Cardiac muscle cell (in vitro differentiated cells and primary cell): ENCODE results near the gene NTRK3. TPM values are rescaled to one million over a fixed set of nuclear protein-coding genes. Genes with fewer than 3 reads are reported as not detected.

Source experiments
- DNase-seq, 2 donors: peaks; one replicate each; pipeline versions ENCODE4 v3.0.0 to v3.0.0-alpha.2; 2010 to 2017; ENCODE audit warnings: low read depth in 1 of 2, low spot score in 1 of 2
- H3K27ac ChIP-seq: fragments of 200-600 bp; sonication (generic); 2 replicates; pipeline ENCODE4 v1.5.1; 2016
- H3K27me3 ChIP-seq: fragments of 200-600 bp; sonication (generic); 2 replicates; pipeline ENCODE4 v1.6.0; 2016; ENCODE audit warnings: control low read depth
- H3K36me3 ChIP-seq: fragments of 200-600 bp; sonication (generic); 2 replicates; pipeline ENCODE4 v1.5.1; 2016; ENCODE audit warnings: control low read depth
- H3K4me1 ChIP-seq: fragments of 200-600 bp; sonication (generic); 2 replicates; pipeline ENCODE4 v1.8.1; 2017; ENCODE audit warnings: low read depth, mild to moderate bottlenecking, mixed run types
- H3K4me3 ChIP-seq: fragments of 200-600 bp; sonication (generic); 2 replicates; pipeline ENCODE4 v1.5.1; 2016; ENCODE audit warnings: mild to moderate bottlenecking
- H3K9me3 ChIP-seq: fragments of 200-600 bp; sonication (generic); 2 replicates; pipeline ENCODE4 v1.5.1; 2017; ENCODE audit warnings: low read depth, mild to moderate bottlenecking, control low read depth
- CTCF ChIP-seq: IDR thresholded peaks from 2 replicates; pipeline ENCODE4 v1.5.1; 2012; ENCODE audit warnings: low read depth, mild to moderate bottlenecking, low read length
- polyA plus RNA-seq: library from polyadenylated mRNA; unstranded; fragments of >200 nt; fragmentation: Nextera tagmentation; extraction: Ambion mirVana; gene quantifications from 2 replicates; pipeline ENCODE4 v1.2.1, GENCODE V29; 2016
- total RNA-seq: library from RNA; depleted of rRNA; stranded (reverse); fragments of >200 nt; gene quantifications from 2 replicates; pipeline ENCODE4 v1.2.3, GENCODE V29; 2016

The NTRK3 gene
- total and polyA plus RNA-seq, 2 experiments from 2014 or later: 3.3 to 6.2 TPM

- Histone ChIP-seq H3K36me3 (no peaks in the 10 kb centered on the region), H3K9me3 (no peaks in the 10 kb centered on the region), H3K4me1 (no peaks in the 10 kb centered on the region), H3K27me3 (no peaks in the 10 kb centered on the region), H3K27ac (no peak overlapping the region), H3K4me3 (no peak overlapping the region)
- no peak for TF ChIP-seq CTCF
- no peak for DNase-seq
Observed at GRCh38 chr15:88032787-88033186, 223.8 kb downstream of the NTRK3 start.

DNA sequence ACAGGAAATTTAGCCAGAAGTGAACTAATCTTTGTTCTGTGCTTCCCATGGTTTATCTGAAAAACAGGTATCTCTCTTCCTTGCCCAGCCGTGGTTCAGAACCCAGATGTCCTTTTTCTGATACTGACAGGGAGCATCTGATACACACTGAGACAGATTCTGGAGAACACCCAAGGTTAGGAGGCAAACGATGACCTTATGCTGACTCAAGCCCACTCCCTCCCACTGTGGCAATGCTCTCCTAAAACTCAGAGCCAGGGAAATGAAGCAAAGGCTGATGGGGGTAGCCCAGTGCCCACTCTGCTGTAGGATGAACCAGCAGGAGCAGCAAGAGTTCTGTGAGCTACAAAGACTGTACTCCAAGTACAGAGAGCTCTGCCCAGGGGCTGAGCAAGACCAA is 225.1 kb downstream of the NTRK3 start:
- Histone ChIP-seq H3K27me3 (no peaks in the 10 kb centered on the region), H3K4me1 (no peaks in the 10 kb centered on the region), H3K4me3 (no peak overlapping the region), H3K27ac (no peak overlapping the region), H3K9me3 (no peaks in the 10 kb centered on the region), H3K36me3 (no peaks in the 10 kb centered on the region)
- TF ChIP-seq CTCF: no peak
- DNase-seq: no peak

- no peaks in the 10 kb centered on the region for H3K4me1 ChIP-seq
- TF ChIP-seq CTCF: no peak
- H3K9me3 ChIP-seq: no peaks in the 10 kb centered on the region
- DNase-seq: no peak
- no peaks in the 10 kb centered on the region for H3K27me3 ChIP-seq
- no peak overlapping the region for H3K4me3 ChIP-seq
- H3K27ac ChIP-seq: no peak overlapping the region
- H3K36me3 ChIP-seq: no peaks in the 10 kb centered on the region
Observed at GRCh38 chr15:88029696-88030095, 226.8 kb downstream of the NTRK3 start.

DNA sequence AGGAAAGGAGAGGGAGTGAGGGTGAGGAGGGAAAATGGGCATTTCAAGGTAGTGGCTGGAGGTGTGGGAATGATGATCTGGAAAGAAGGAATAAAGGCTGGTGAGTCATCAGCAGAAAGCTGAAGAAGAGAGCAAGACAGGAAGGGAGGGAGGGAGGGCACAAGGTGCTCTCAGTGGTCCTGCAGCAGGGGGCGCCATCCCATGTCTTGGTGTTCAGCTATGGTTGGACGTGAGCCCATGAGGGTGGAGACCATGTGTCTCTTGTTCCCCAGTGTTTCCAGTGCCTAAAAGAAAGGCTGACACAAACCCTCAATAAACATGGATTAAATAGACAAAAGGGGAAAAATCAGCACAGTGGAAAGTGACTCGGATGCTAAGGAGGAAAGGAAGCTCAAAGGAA is 228.5 kb downstream of the NTRK3 start:
- Histone ChIP-seq H3K4me1 (no peaks in the 10 kb centered on the region), H3K36me3 (no peaks in the 10 kb centered on the region), H3K4me3 (no peak overlapping the region), H3K27ac (no peak overlapping the region), H3K27me3 (no peaks in the 10 kb centered on the region), H3K9me3 (no peaks in the 10 kb centered on the region)
- no peak for DNase-seq
- no peak for TF ChIP-seq CTCF

GRCh38 chr15:88023914-88024313 is 232.6 kb downstream of the NTRK3 start:
- TF ChIP-seq CTCF: no peak
- no peak for DNase-seq
- Histone ChIP-seq H3K4me3 (no peak overlapping the region), H3K9me3 (no peaks in the 10 kb centered on the region), H3K27ac (no peak overlapping the region), H3K27me3 (no peaks in the 10 kb centered on the region), H3K4me1 (no peaks in the 10 kb centered on the region), H3K36me3 (no peaks in the 10 kb centered on the region)

- DNase-seq: no peak
- Histone ChIP-seq H3K4me1 (no peaks in the 10 kb centered on the region), H3K9me3 (no peaks in the 10 kb centered on the region), H3K4me3 (no peak overlapping the region), H3K36me3 (no peaks in the 10 kb centered on the region), H3K27me3 (no peaks in the 10 kb centered on the region), H3K27ac (no peak overlapping the region)
- no peak for TF ChIP-seq CTCF
Observed at GRCh38 chr15:88022716-88023115, 233.8 kb downstream of the NTRK3 start.
